Glutamatergic neuron (in vitro differentiated cells): ENCODE data around the gene NAT14. TPM values are rescaled to one million over a fixed set of nuclear protein-coding genes. Genes with fewer than 3 reads are reported as not detected.

Experiments
- DNase-seq: peaks from one replicate; pipeline ENCODE4 v3.0.0; 2022
- H3K27ac Mint-ChIP-seq: one replicate; pipeline ENCODE4 v1.8.0; 2020; ENCODE audit warnings: mild to moderate bottlenecking, mixed read lengths, inconsistent platforms; ENCODE audit not compliant: unreplicated experiment
- H3K27me3 Mint-ChIP-seq: one replicate; pipeline ENCODE4 v1.8.0; 2020; ENCODE audit warnings: mild to moderate bottlenecking, moderate library complexity, mixed read lengths, inconsistent platforms; ENCODE audit not compliant: unreplicated experiment
- H3K36me3 Mint-ChIP-seq: one replicate; pipeline ENCODE4 v1.8.0; 2020; ENCODE audit warnings: mild to moderate bottlenecking, mixed read lengths, inconsistent platforms; ENCODE audit not compliant: unreplicated experiment
- H3K4me1 Mint-ChIP-seq: one replicate; pipeline ENCODE4 v1.8.0; 2020; ENCODE audit warnings: mild to moderate bottlenecking, low read depth, mixed read lengths, inconsistent platforms; ENCODE audit not compliant: unreplicated experiment
- H3K4me3 Mint-ChIP-seq: one replicate; pipeline ENCODE4 v1.8.0; 2020; ENCODE audit warnings: mild to moderate bottlenecking, mixed read lengths, inconsistent platforms; ENCODE audit not compliant: unreplicated experiment
- H3K9me3 Mint-ChIP-seq: one replicate; pipeline ENCODE4 v1.8.0; 2020; ENCODE audit warnings: mild to moderate bottlenecking, moderate library complexity, mixed read lengths, inconsistent platforms; ENCODE audit not compliant: unreplicated experiment
- total RNA-seq: library from RNA; stranded (reverse); fragmentation: NEBNext Ultra II Directional; extraction: Animal tissue kit (Norgen Biotek cat#: 25700); gene quantifications from one replicate; pipeline ENCODE4 v1.2.1, GENCODE V29; 2021; ENCODE audit not compliant: unreplicated experiment
- TF ChIP-seq, protein P1 (sequence below): fragments of 200-600 bp; sonication (generic); IDR thresholded peaks from one replicate; pipeline ENCODE4 v1.5.0; 2021; ENCODE audit not compliant: partially characterized antibody, unreplicated experiment

Gene NAT14
- total RNA-seq, 1 donor from 2014 or later, result 125 TPM

DNA sequence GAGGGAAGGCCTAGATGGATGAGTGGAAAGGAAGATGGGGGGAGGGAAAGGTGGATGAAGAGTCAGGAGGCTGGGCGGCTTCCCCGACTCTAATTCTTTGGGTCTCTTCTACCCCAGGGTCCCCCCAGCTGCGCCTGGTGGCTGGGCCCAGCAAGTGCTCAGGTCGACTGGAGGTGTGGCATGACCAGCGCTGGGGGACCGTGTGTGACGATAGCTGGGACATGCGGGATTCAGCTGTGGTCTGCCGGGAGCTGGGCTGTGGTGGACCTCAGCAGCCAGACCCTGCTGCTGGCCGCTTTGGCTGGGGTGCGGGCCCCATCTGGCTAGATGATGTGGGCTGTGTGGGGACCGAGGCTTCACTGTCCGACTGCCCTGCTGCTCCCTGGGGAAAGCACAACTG is 12.8 kb downstream of the NAT14 start:
- TF ChIP-seq, protein P1, sequence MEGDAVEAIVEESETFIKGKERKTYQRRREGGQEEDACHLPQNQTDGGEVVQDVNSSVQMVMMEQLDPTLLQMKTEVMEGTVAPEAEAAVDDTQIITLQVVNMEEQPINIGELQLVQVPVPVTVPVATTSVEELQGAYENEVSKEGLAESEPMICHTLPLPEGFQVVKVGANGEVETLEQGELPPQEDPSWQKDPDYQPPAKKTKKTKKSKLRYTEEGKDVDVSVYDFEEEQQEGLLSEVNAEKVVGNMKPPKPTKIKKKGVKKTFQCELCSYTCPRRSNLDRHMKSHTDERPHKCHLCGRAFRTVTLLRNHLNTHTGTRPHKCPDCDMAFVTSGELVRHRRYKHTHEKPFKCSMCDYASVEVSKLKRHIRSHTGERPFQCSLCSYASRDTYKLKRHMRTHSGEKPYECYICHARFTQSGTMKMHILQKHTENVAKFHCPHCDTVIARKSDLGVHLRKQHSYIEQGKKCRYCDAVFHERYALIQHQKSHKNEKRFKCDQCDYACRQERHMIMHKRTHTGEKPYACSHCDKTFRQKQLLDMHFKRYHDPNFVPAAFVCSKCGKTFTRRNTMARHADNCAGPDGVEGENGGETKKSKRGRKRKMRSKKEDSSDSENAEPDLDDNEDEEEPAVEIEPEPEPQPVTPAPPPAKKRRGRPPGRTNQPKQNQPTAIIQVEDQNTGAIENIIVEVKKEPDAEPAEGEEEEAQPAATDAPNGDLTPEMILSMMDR, result no peak
- Mint-ChIP-seq H3K27ac (no peak overlapping the region), H3K36me3 (peaks cover 11% of the 10 kb centered on the region), H3K9me3 (peaks cover 13% of the 10 kb centered on the region), H3K27me3 (peaks cover 21% of the 10 kb centered on the region), H3K4me3 (no peak overlapping the region), H3K4me1 (peaks cover 10% of the 10 kb centered on the region)
- no peak for DNase-seq

DNA sequence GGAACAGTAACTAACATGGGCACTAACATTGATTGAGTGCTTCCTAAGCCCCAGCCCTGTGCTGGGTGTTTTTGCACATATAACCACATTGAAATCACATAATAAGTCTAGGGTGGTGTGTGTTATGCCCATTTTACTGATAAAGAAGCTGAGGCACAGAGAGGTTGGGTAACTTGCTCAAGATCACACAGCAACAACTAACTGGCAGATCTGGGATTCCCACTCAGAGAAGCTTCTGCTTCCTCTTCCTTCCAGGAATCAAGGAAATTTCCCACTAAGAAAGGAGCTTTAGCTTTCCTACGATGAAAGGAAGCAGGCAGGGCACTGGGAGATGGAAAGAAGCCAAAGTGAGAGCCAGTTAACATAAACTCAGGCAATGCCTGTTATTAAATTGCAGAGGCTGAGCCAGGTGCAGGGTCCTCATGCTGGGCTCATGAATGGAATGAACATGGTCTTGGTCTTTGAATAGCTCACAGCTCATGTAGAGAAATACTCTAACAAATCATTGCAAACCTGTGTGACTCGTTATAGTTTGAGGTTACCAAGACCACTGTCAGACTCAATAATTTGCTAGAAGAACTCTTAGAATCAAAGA is 13.4 kb downstream of the NAT14 start:
- Mint-ChIP-seq H3K36me3 (peaks cover 14% of the 10 kb centered on the region), H3K4me1 (peaks cover 10% of the 10 kb centered on the region), H3K27ac (no peak overlapping the region), H3K27me3 (peaks cover 24% of the 10 kb centered on the region), H3K9me3 (peaks cover 15% of the 10 kb centered on the region), H3K4me3 (no peak overlapping the region)
- no peak for DNase-seq
- TF ChIP-seq, protein P1, result no peak

DNA sequence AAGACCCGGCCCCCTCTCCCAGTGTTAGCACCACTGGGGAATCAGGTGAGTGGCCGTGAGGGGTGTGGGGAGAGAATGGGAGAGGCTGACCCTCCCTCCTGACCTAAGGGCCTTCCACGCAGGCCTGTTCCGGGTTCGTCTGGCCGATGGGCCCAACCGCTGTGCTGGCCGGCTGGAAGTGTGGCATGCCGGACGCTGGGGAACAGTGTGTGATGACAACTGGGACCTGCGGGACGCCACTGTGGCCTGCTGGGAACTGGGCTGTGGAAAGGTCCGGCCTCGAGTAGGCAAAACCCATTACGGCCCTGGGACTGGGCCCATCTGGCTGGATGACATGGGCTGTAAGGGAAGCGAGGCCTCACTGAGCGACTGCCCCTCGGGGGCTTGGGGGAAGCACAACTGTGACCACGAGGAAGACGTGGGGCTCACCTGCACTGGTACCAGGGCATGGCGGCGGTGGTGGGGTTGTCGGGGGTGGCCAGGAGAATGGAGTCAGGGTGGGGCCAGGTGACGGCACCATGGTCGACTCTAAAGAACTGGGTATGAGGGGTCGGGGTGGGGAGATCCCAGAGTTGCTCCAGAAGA is 15.5 kb downstream of the NAT14 start:
- H3K36me3 Mint-ChIP-seq, result peaks cover 21% of the 10 kb centered on the region
- H3K4me3 Mint-ChIP-seq, result no peak overlapping the region
- peaks cover 14% of the 10 kb centered on the region for H3K9me3 Mint-ChIP-seq
- H3K4me1 Mint-ChIP-seq, result peaks cover 9% of the 10 kb centered on the region
- TF ChIP-seq, protein P1, result no peak
- no peak for DNase-seq
- H3K27me3 Mint-ChIP-seq, result peaks cover 24% of the 10 kb centered on the region
- H3K27ac Mint-ChIP-seq, result no peak overlapping the region

DNA sequence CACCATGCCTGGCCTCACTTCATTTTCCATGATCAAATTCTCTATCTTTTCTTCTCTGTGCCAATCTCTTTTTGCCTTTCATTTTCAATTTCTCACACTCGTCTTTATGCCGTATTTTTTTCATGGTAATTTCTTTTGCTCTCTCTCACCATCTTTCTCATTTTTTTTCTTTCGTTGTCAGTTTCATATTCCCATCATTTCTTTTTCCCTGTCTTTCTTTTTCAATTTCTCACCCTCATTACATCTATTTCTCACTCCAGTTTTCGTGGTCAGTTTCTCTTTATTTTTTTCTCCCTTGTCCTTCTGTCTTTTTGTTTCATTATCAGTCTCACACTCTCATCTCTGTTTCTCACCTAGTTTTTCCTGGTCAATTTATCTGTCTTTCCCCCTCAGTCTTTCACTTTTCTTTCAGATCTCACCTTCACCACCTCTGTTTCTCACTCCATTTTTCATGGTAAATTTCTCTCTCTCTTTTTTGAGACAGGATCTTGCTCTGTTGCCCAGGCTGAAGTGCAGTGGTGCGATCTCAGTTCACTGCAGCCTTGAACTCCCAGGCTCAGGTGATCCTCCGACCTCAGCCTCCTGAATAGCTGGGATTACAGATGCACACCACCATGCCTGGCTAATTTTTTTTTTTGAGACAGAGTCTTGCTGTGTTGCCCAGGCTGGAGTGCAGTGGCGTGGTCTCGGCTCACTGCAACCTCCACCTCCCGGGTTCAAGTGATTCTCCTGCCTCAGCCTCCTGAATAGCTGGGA is 17.4 kb downstream of the NAT14 start:
- H3K27ac Mint-ChIP-seq, result no peak overlapping the region
- H3K4me3 Mint-ChIP-seq, result peak overlapping the region; percentile 22
- no peaks in the 10 kb centered on the region for H3K4me1 Mint-ChIP-seq
- peaks cover 11% of the 10 kb centered on the region for H3K9me3 Mint-ChIP-seq
- peaks cover 21% of the 10 kb centered on the region for H3K36me3 Mint-ChIP-seq
- no peak for DNase-seq
- peaks cover 20% of the 10 kb centered on the region for H3K27me3 Mint-ChIP-seq
- TF ChIP-seq, protein P1, result no peak

DNA sequence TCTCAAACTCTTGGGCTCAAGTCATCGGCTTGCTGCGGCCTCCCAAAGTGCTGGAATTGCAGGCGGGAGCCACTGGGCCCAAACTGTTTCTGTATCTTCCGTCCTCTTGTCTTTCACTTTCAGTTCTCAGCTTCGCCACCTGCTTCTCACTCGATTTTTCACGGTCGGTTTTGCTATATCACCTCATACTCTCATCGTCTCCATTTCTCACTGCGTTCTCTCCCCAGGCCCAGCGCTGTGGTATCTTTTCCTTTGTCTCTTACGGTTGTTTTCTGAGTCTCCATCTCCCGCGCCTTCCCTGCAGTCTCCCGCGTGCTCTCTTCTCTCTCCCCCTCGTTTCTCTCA is 18.1 kb downstream of the NAT14 start:
- H3K27ac Mint-ChIP-seq, result no peak overlapping the region
- TF ChIP-seq, protein P1, result no peak
- H3K4me1 Mint-ChIP-seq, result no peaks in the 10 kb centered on the region
- peaks cover 21% of the 10 kb centered on the region for H3K36me3 Mint-ChIP-seq
- peaks cover 19% of the 10 kb centered on the region for H3K27me3 Mint-ChIP-seq
- no peak for DNase-seq
- peak overlapping the region; percentile 59 for H3K4me3 Mint-ChIP-seq
- H3K9me3 Mint-ChIP-seq, result peaks cover 9% of the 10 kb centered on the region
